A673 (cell line): Measurements from ENCODE around the gene HOXA9. TPM values are rescaled to one million over a fixed set of nuclear protein-coding genes. Genes with fewer than 3 reads are reported as not detected.

Experiments used
- BruUV-seq: library from RNA; stranded (reverse); fragments of 400-500 nt; replicated peaks from 2 replicates; lab custom pipeline; 2021; lab: Mats Ljungman, UMichigan
- CTCF ChIA-PET: fragments of 300-600 bp; sonication (Branson Sonifier 250); formaldehyde crosslinking; loops from one replicate; lab custom pipeline; 2022; ENCODE audit warnings: antibody characterized with exemption; lab: Charles Lee
- POLR2A ChIA-PET: fragments of 300-600 bp; sonication (Branson Sonifier 250); formaldehyde crosslinking; loops from one replicate; lab custom pipeline; 2022; ENCODE audit warnings: antibody characterized with exemption; ENCODE audit not compliant: low non-redundant PET; lab: Charles Lee
- DNase-seq: peaks from one replicate; pipeline ENCODE4 v3.0.0-alpha.2; 2015; ENCODE audit warnings: low spot score
- H3K27ac ChIP-seq: fragments of 200-600 bp; sonication (generic); 2 replicates; pipeline ENCODE4 v1.5.1; 2016; ENCODE audit warnings: mixed run types, low read depth, mild to moderate bottlenecking, mixed read lengths, antibody characterized with exemption, low read length; ENCODE audit not compliant: poor library complexity, severe bottlenecking
- H3K27me3 ChIP-seq: fragments of 200-600 bp; sonication (generic); replicated peaks from 2 replicates; pipeline ENCODE4 v1.6.1; 2017; ENCODE audit warnings: mixed run types, low read depth, mild to moderate bottlenecking, mixed read lengths, antibody characterized with exemption, low read length; ENCODE audit not compliant: insufficient read depth, poor library complexity
- H3K36me3 ChIP-seq: fragments of 200-600 bp; sonication (generic); 2 replicates; pipeline ENCODE4 v1.6.1; 2016; ENCODE audit warnings: mixed run types, mild to moderate bottlenecking, mixed read lengths, antibody characterized with exemption, low read length; ENCODE audit not compliant: insufficient read depth, poor library complexity, severe bottlenecking
- H3K4me1 ChIP-seq: fragments of 200-600 bp; sonication (generic); 2 replicates; pipeline ENCODE4 v1.6.1; 2017; ENCODE audit warnings: mixed run types, mild to moderate bottlenecking, mixed read lengths, antibody characterized with exemption, low read length; ENCODE audit not compliant: insufficient read depth, poor library complexity, severe bottlenecking
- H3K4me3 ChIP-seq: fragments of 200-600 bp; sonication (generic); 2 replicates; pipeline ENCODE4 v1.5.1; 2016; ENCODE audit warnings: low read depth, mixed run types, mild to moderate bottlenecking, mixed read lengths, low read length; ENCODE audit not compliant: poor library complexity, severe bottlenecking
- H3K9me3 ChIP-seq: fragments of 200-600 bp; sonication (generic); 2 replicates; pipeline ENCODE4 v1.6.1; 2016; ENCODE audit warnings: mixed run types, low read depth, mild to moderate bottlenecking, mixed read lengths, antibody characterized with exemption, low read length; ENCODE audit not compliant: poor library complexity, severe bottlenecking
- EZH2 ChIP-seq: fragments of 200-600 bp; sonication (generic); IDR thresholded peaks from 2 replicates; pipeline ENCODE4 v1.6.1; 2017; ENCODE audit warnings: borderline replicate concordance, low read depth, mild to moderate bottlenecking, mixed read lengths, antibody characterized with exemption, low read length; ENCODE audit not compliant: poor library complexity, severe bottlenecking
- intact Hi-C: fragments of 100-400 bp; cut with micrococcal nuclease; formaldehyde crosslinking; loops from one replicate; pipeline ENCODE4 v1.10.0; 2022; ENCODE audit not compliant: unreplicated experiment
- total RNA-seq: library from RNA; stranded (reverse); gene quantifications from 2 replicates; pipeline ENCODE4 v1.2.3, GENCODE V29; 2021
- TF ChIP-seq, protein P1 (sequence below): fragments of 300-800, 200-600 bp; sonication (generic); conservative IDR thresholded peaks from 2 replicates; pipeline ENCODE4 v1.5.1; 2017; ENCODE audit warnings: low read depth, mild to moderate bottlenecking, antibody characterized with exemption, low read length, moderate library complexity, mixed read lengths

Gene HOXA9
- total RNA-seq, 1 experiment from 2014 or later = not detected

DNA sequence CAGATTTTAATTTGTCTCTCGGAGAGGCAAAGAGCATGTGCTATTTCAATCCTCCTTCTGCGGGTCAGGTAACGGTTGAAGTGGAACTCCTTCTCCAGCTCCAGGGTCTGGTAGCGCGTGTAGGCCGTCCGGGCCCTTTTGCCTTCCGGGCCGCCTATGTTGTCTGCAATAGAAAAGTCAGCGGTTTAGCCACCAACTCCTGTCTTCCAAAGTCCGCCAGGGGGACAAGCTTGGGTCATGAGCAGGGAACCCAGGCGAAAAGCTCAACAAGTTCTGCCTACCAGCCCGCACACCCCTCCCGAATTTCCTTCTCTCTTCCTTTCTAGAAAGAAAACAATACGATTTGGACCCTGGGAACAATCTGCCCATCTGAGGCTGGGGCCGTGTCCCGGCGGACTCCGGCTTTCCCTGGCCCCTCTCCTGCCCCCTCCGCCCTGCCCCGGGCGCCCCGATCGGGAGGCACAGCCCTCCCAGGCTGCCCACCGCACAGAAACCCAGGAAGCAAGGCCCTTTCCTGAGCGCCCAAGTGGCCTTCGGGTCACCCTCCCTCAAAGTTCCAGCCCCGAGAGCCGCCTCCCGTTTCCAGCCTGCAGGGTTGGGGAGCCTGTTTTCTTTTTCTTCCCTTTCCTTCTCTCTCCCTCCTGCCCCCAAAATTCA lies 23.3 kb downstream of the HOXA9 start:
- intact Hi-C loops = loop anchor here (5.0 kb wide), 1 partner anchor 1270 kb away; no protein-coding TSS in a partner anchor
- Histone ChIP-seq H3K27ac (no peak overlapping the region), H3K9me3 (no peaks in the 10 kb centered on the region), H3K27me3 (peaks cover 100% of the 10 kb centered on the region), H3K4me1 (peaks cover 13% of the 10 kb centered on the region), H3K36me3 (no peaks in the 10 kb centered on the region), H3K4me3 (no peak overlapping the region)
- CTCF ChIA-PET = no interaction called here
- no peak for TF ChIP-seq EZH2
- TF ChIP-seq, protein P1, sequence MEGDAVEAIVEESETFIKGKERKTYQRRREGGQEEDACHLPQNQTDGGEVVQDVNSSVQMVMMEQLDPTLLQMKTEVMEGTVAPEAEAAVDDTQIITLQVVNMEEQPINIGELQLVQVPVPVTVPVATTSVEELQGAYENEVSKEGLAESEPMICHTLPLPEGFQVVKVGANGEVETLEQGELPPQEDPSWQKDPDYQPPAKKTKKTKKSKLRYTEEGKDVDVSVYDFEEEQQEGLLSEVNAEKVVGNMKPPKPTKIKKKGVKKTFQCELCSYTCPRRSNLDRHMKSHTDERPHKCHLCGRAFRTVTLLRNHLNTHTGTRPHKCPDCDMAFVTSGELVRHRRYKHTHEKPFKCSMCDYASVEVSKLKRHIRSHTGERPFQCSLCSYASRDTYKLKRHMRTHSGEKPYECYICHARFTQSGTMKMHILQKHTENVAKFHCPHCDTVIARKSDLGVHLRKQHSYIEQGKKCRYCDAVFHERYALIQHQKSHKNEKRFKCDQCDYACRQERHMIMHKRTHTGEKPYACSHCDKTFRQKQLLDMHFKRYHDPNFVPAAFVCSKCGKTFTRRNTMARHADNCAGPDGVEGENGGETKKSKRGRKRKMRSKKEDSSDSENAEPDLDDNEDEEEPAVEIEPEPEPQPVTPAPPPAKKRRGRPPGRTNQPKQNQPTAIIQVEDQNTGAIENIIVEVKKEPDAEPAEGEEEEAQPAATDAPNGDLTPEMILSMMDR = no peak
- POLR2A ChIA-PET = no interaction called here
- DNase-seq = no peak
- BruUV-seq = no TSS peak

DNA sequence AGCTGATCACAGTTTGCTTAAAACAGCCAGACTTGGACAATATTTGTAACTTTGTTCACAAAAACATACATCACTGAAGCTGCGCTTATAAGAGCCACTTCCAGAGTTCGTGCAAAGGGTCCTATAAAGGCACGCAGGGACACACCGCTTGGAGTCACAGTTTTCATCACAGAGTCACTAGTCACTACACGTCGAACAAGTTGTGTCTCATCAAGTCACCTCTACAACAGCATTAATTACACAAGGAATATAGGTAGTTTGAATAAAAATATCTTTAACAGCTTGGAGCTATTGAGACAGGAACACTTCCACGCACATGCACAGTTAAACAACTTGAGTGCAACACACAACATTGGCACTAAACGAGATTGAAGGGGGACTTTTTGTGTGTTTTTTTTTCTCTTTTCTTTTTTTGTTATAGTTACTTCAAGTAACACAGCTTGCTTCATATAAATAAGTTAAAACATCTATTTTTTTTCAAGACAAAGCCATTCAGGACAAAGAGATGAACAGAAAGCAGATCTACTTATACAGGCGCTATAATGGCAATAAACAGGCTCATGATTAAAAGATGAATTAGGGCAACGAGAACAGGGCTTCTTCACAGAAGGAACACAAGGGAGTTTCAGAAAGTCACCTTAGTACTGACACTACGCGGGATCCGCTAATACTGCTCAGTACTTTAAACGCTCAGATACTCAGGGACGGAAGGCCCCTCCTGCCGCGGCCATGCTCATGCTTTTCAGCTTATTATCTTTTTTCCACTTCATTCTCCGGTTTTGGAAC lies 24.0 kb downstream of the HOXA9 start:
- intact Hi-C loops = loop anchor here (5.0 kb wide), 1 partner anchor 1269 kb away; no protein-coding TSS in a partner anchor
- BruUV-seq = no TSS peak
- peaks cover 13% of the 10 kb centered on the region for H3K4me1 ChIP-seq
- no peak for DNase-seq
- ChIA-PET POLR2A (no interaction called here), CTCF (no interaction called here)
- no peaks in the 10 kb centered on the region for H3K36me3 ChIP-seq
- H3K4me3 ChIP-seq = no peak overlapping the region
- H3K9me3 ChIP-seq = no peaks in the 10 kb centered on the region
- H3K27me3 ChIP-seq = peaks cover 100% of the 10 kb centered on the region
- no peak overlapping the region for H3K27ac ChIP-seq
- TF ChIP-seq, protein P1 = no peak
- TF ChIP-seq EZH2 = no peak

GRCh38 chr7:27140126-27140857 lies 25.0 kb downstream of the HOXA9 start:
- Histone ChIP-seq H3K4me1 (peaks cover 13% of the 10 kb centered on the region), H3K36me3 (no peaks in the 10 kb centered on the region), H3K27me3 (peaks cover 100% of the 10 kb centered on the region), H3K9me3 (no peaks in the 10 kb centered on the region), H3K4me3 (no peak overlapping the region), H3K27ac (no peak overlapping the region)
- POLR2A ChIA-PET = no interaction called here
- DNase-seq = no peak
- CTCF ChIA-PET = no interaction called here
- TF ChIP-seq, protein P1 = no peak
- intact Hi-C loops = loop anchor here (5.0 kb wide), 1 partner anchor 1268 kb away; no protein-coding TSS in a partner anchor
- BruUV-seq = no TSS peak
